ENCODE data around the gene CGB2. TPM values are rescaled to one million over a fixed set of nuclear protein-coding genes. Genes with fewer than 3 reads are reported as not detected.
A peak's percentile ranks its signal among the peaks of the same experiment; 100 is the strongest.
"Not testable (repeated sequence)": the region's sequence is repeated elsewhere in the genome, so short reads cannot be mapped to it uniquely, and the experiment has no call there.

Gene CGB2
- polyA plus RNA-seq, 2 donors, result not detected

DNA sequence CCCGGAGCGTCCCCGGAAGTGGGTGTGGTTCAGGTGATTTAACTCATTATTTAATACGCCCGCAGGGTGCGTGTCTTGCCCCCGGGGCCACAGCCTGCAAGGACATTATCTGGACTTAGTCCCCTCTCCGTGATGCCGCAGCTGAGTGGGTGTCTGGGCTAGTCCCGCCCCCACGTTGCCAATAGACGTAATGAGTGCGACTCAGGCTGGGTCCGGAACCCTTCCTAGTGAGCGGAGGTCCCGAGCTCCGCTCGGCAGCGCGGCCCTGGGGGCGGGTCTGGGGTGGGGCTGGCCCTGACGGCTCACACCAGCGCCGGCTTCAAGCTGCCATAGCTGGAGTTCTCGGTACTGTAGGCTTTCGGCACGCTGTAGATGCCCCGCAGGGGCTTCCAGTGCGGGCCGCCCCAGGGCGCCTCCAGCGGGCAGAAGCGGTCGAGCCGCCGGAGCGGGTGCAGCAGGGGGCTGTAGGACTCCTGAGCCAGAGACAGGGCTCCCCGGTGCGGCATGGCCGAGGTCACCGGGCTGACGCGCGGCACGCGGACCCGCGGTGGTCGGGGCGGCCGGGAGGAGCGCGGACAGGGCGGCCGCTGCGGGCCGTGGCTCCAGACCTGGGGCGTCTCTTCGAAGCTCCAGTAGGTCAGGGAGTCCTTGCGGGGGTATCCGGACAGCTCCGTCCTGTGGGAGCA is 13.9 kb upstream of the CGB2 start:
- Histone ChIP-seq H3K9me3 (ENCODE audit: control insufficient read depth in 2 of 2, insufficient read depth in 1 of 2, low read depth in 1 of 2, low read length in 1 of 2) (peaks cover 0 to 2% of the 10 kb centered on the region in 2 donors), H3K27me3 (ENCODE audit: control insufficient read depth in 1 of 2, insufficient read depth in 2 of 2, low read length in 2 of 2) (no peaks in the 10 kb centered on the region), H3K36me3 (ENCODE audit: control insufficient read depth in 2 of 2, insufficient read depth in 2 of 2, low read length in 1 of 2) (peaks cover 4 to 22% of the 10 kb centered on the region in 2 donors), H3K4me1 (ENCODE audit: control insufficient read depth in 2 of 2, insufficient read depth in 2 of 2, low read length in 1 of 2) (peaks cover 2 to 7% of the 10 kb centered on the region in 2 donors), H3K4me3 (ENCODE audit: low read depth in 1 of 2, low read length in 2 of 2) (peak overlapping the region; percentile 22 to 29), H3K27ac (ENCODE audit: low read depth in 2 of 2, low read length in 1 of 2) (no peak overlapping the region)
- 0 to 1% methylated on average over 61 to 62 of the region's 62 CpGs for WGBS, 2 donors

DNA sequence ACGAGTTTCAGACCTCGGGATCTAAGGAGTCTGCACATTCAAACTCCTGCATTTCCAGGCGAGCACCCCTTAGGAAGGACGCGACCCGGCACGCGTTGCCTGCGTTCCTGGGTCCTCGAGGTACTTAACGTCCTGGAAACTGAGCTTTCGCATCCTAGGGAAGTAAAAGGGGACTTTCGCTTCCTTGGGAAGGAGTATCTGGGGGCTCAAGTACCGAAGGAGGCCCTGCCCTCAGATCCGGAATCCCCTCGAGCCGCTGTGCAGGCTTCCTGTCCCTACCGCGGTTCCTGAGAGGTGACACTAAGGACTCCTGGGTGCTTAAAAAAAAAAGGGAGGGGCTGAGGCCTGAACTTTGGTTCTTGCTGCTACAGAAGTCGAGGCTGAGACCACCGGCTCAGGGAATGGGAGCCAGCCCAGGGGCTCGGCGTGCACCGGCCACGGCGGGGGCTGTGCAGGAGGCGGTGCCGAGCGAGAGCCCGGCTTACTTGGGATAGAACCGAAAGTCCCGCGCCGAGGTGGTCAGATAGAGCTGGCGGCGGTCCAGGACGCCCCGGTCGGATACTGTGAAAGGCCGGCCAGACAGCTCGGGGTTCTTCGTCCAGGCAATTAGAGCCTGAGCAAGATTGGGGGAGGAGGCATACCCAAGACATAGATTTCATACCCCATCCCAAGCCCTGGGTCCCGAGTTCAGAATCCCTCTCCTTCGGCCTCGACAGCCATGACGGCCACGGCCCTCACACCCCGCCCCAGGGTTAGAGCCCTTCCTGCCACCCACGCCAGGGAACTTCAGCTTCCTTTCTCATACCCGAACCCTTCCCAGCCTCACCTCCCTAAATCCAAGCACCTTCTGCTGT is 13.1 kb upstream of the CGB2 start:
- H3K27ac ChIP-seq (ENCODE audit: low read depth in 2 of 2, low read length in 1 of 2); H3K9me3 ChIP-seq (ENCODE audit: control insufficient read depth in 2 of 2, insufficient read depth in 1 of 2, low read depth in 1 of 2, low read length in 1 of 2); H3K27me3 ChIP-seq (ENCODE audit: control insufficient read depth in 1 of 2, insufficient read depth in 2 of 2, low read length in 2 of 2); H3K4me1 ChIP-seq (ENCODE audit: control insufficient read depth in 2 of 2, insufficient read depth in 2 of 2, low read length in 1 of 2): not testable (repeated sequence)
- 3 to 7% methylated on average over 46 to 50 of the region's 50 CpGs for WGBS, 2 donors
- Histone ChIP-seq H3K4me3 (ENCODE audit: low read depth in 1 of 2, low read length in 2 of 2) (peak overlapping the region; percentile 22 to 37), H3K36me3 (ENCODE audit: control insufficient read depth in 2 of 2, insufficient read depth in 2 of 2, low read length in 1 of 2) (peaks cover 4 to 22% of the 10 kb centered on the region in 2 donors)

DNA sequence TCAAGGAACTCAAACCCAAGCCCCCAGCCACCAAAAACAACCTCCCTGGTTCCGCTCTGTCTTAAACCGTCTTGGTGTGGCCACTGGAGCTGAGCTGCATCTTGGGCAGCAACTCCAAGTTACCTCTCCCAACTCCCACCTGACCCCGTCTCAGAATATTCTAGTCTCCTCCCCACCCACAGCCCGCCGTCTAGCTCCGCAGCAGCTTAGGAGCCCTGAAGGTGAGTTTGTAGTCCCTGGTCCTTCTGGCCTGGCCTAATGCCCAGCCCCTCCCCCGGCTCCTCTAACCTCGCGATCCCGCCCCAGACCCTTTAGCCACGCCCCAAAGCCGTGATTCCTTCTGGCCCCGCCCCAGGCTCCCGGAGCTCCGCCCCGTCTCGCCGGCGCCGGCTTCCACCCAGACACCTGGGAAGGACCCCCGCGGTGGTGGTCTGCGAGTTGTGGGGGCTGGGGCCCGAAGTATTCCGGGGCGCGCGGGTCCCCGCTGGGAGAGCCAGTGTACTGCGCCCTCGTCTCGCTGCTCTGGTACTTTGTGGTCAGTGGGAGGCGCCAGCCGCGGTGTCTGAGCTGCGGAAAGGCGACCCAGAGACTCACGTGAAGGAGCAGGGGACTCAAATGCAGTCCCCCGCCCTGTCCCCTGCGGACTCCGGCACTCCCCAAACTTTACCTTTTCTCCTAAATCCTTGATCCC is 12.3 kb upstream of the CGB2 start:
- Histone ChIP-seq H3K27ac (ENCODE audit: low read depth in 2 of 2, low read length in 1 of 2) (no peak overlapping the region), H3K27me3 (ENCODE audit: control insufficient read depth in 1 of 2, insufficient read depth in 2 of 2, low read length in 2 of 2) (no peaks in the 10 kb centered on the region), H3K4me1 (ENCODE audit: control insufficient read depth in 2 of 2, insufficient read depth in 2 of 2, low read length in 1 of 2) (peaks cover 2 to 7% of the 10 kb centered on the region in 2 donors), H3K4me3 (ENCODE audit: low read depth in 1 of 2, low read length in 2 of 2) (peak overlapping the region; percentile 22 to 37), H3K36me3 (ENCODE audit: control insufficient read depth in 2 of 2, insufficient read depth in 2 of 2, low read length in 1 of 2) (peaks cover 4 to 18% of the 10 kb centered on the region in 2 donors), H3K9me3 (ENCODE audit: control insufficient read depth in 2 of 2, insufficient read depth in 1 of 2, low read depth in 1 of 2, low read length in 1 of 2) (peaks cover 0 to 2% of the 10 kb centered on the region in 2 donors)
- 12% methylated on average over 41 of the region's 41 CpGs for WGBS, 2 donors

DNA sequence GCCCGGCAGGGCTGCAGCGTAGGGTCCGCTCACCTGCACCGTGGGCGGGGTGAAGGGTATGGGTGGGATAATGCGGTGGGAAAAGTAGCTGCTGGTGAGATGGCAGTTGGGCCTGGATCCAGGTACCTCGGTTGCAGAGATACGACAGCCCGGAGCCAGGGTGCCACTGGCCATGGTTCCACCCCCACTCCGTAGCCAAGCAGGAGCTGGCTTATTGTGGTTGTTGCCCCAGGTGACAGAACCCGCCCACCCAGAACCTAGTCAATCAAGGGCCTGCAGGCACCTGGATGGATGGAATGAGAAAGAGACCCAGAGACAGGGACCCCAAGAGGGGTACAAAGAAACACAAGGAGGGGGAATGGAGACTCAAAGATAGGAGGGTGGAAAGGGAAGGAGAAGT is 11.3 kb upstream of the CGB2 start:
- Histone ChIP-seq H3K36me3 (ENCODE audit: control insufficient read depth in 2 of 2, insufficient read depth in 2 of 2, low read length in 1 of 2) (peaks cover 3 to 8% of the 10 kb centered on the region in 2 donors), H3K27me3 (ENCODE audit: control insufficient read depth in 1 of 2, insufficient read depth in 2 of 2, low read length in 2 of 2) (no peaks in the 10 kb centered on the region), H3K4me1 (ENCODE audit: control insufficient read depth in 2 of 2, insufficient read depth in 2 of 2, low read length in 1 of 2) (peaks cover 2 to 7% of the 10 kb centered on the region in 2 donors), H3K4me3 (ENCODE audit: low read depth in 1 of 2, low read length in 2 of 2) (no peak overlapping the region), H3K27ac (ENCODE audit: low read depth in 2 of 2, low read length in 1 of 2) (no peak overlapping the region), H3K9me3 (ENCODE audit: control insufficient read depth in 2 of 2, insufficient read depth in 1 of 2, low read depth in 1 of 2, low read length in 1 of 2) (peaks cover 0 to 2% of the 10 kb centered on the region in 2 donors)
- WGBS, 2 donors, result 46 to 69% methylated on average over 11 of the region's 11 CpGs

DNA sequence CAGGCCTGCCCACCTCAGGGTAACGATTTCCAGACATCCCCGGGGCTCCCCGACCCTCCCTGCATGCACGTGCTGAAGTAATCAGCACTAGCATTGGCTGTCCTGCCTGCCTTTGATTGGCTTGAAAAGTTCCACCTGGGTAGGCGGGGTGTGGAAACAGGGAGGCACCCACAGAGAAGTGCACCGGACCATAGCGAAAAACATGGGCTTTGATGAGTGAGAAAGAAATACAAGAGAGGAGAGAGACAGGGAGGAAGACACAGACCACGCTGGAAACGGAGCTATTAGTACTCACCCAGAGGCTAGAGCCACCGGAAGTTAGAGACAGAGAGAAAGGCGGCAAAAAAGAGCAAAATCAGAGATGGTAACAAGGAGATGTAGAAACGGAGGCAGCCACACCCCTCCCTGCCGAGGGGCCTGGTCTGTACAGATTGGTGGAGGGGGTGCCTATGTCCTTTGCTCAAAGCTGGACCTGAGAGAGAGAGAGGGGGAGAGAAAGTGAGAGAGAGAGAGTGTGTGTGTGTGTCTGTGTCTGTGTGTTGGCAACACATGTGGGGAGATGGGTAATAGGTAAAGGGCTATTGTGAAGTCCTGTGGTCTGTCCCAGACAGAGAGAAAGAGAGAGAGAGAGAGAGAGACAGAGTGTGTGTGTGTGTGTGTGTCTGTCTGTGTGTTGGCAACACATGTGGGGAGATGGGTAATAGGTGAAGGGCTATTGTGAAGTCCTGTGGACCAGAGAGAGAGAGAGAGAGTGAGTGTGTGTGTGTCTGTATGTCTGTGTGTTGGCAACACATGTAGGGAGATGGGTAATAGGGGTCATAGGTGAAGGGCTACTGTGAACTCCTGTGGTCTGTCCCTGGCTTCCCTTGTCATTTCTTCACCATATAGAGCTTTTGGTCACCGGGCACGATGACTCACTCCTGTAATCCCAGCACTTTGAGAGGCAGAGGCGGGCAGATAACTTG is 10.5 kb upstream of the CGB2 start:
- Histone ChIP-seq H3K4me1 (ENCODE audit: control insufficient read depth in 2 of 2, insufficient read depth in 2 of 2, low read length in 1 of 2) (peaks cover 2 to 7% of the 10 kb centered on the region in 2 donors), H3K4me3 (ENCODE audit: low read depth in 1 of 2, low read length in 2 of 2) (no peak overlapping the region), H3K36me3 (ENCODE audit: control insufficient read depth in 2 of 2, insufficient read depth in 2 of 2, low read length in 1 of 2) (no peaks in the 10 kb centered on the region), H3K27me3 (ENCODE audit: control insufficient read depth in 1 of 2, insufficient read depth in 2 of 2, low read length in 2 of 2) (no peaks in the 10 kb centered on the region), H3K27ac (ENCODE audit: low read depth in 2 of 2, low read length in 1 of 2) (no peak overlapping the region), H3K9me3 (ENCODE audit: control insufficient read depth in 2 of 2, insufficient read depth in 1 of 2, low read depth in 1 of 2, low read length in 1 of 2) (peaks cover 0 to 2% of the 10 kb centered on the region in 2 donors)
- WGBS, 2 donors, result 30 to 41% methylated on average over 16 of the region's 16 CpGs

DNA sequence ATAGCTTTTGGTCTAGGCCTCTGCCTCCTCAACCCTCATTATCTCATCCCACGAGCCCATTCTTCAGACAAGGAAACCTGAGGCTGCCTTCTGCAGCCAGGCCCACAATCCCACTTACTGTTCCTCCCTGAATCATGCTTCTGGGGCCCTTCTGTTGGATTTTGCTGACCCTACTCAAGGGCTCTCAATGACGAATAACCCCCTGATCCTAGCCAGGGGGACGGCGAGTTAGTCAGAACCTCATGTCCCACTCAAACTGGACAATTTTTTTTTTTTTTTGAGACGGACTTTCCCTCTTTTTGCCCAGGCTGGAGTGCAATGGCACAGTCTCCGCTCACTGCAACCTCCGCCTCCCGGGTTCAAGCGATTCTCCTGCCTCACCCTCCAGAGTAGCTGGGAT is 9.6 kb upstream of the CGB2 start:
- H3K4me3 ChIP-seq (ENCODE audit: low read depth in 1 of 2, low read length in 2 of 2), result no peak overlapping the region
- peaks cover 0 to 2% of the 10 kb centered on the region in 2 donors for H3K9me3 ChIP-seq (ENCODE audit: control insufficient read depth in 2 of 2, insufficient read depth in 1 of 2, low read depth in 1 of 2, low read length in 1 of 2)
- H3K27me3 ChIP-seq (ENCODE audit: control insufficient read depth in 1 of 2, insufficient read depth in 2 of 2, low read length in 2 of 2), result no peaks in the 10 kb centered on the region
- WGBS, 2 donors, result 89 to 95% methylated on average over 9 of the region's 9 CpGs
- H3K36me3 ChIP-seq (ENCODE audit: control insufficient read depth in 2 of 2, insufficient read depth in 2 of 2, low read length in 1 of 2), result no peaks in the 10 kb centered on the region
- H3K27ac ChIP-seq (ENCODE audit: low read depth in 2 of 2, low read length in 1 of 2), result no peak overlapping the region
- H3K4me1 ChIP-seq (ENCODE audit: control insufficient read depth in 2 of 2, insufficient read depth in 2 of 2, low read length in 1 of 2), result peaks cover 2 to 7% of the 10 kb centered on the region in 2 donors

DNA sequence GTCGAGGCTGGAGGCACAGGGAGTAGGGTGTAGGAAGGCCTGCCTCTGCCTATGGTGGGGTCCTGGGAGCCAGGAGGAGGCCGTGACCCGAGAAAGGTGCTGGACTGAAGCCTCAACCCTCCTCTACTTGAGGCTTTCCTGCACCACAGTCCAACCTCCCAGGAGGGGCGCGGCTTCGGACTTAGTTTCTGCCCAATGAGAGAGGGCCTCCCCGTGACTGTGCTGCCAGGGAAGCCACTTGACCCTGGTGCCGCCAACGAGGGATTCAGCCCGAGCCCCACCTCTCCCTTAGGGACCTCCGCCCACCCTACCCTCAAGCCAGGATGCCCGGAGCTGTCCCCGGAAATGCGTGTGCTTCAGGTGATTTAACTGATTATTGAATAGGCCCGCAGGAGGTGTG is 7.5 kb upstream of the CGB2 start, which contains the start of gene CGB3:
Gene CGB3 (minus strand): TSS at position 101 of the 400 bp plus-strand sequence. CDS start 362 bp downstream, outside the sequence.
- H3K27me3 ChIP-seq (ENCODE audit: control insufficient read depth in 1 of 2, insufficient read depth in 2 of 2, low read length in 2 of 2); H3K9me3 ChIP-seq (ENCODE audit: control insufficient read depth in 2 of 2, insufficient read depth in 1 of 2, low read depth in 1 of 2, low read length in 1 of 2); H3K36me3 ChIP-seq (ENCODE audit: control insufficient read depth in 2 of 2, insufficient read depth in 2 of 2, low read length in 1 of 2); H3K4me3 ChIP-seq (ENCODE audit: low read depth in 1 of 2, low read length in 2 of 2); H3K4me1 ChIP-seq (ENCODE audit: control insufficient read depth in 2 of 2, insufficient read depth in 2 of 2, low read length in 1 of 2); H3K27ac ChIP-seq (ENCODE audit: low read depth in 2 of 2, low read length in 1 of 2): not testable (repeated sequence)
- WGBS, 2 donors, result 61 to 69% methylated on average over 2 to 13 of the region's 15 CpGs

DNA sequence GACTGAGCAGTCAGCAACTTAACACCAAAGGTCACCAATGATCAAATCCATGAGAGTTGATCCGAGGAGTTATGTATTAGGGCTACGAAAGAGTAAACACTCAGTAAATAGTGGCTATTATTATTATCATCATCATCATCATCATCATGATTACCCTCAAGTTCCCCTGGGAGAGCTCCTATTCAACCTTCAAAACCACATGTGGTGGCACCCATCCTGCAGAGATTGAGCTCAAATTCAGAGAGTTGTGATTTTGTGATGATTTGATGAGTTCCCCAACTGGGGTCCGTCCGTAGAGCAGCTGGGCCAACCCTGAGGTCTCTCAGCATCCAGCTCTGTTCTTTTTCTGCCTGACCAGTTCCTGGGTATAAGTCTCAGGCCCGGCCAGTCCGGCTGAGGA is 6.6 kb upstream of the CGB2 start:
- not testable (repeated sequence) for H3K27ac ChIP-seq (ENCODE audit: low read depth in 2 of 2, low read length in 1 of 2); H3K4me3 ChIP-seq (ENCODE audit: low read depth in 1 of 2, low read length in 2 of 2); H3K36me3 ChIP-seq (ENCODE audit: control insufficient read depth in 2 of 2, insufficient read depth in 2 of 2, low read length in 1 of 2); H3K4me1 ChIP-seq (ENCODE audit: control insufficient read depth in 2 of 2, insufficient read depth in 2 of 2, low read length in 1 of 2); H3K9me3 ChIP-seq (ENCODE audit: control insufficient read depth in 2 of 2, insufficient read depth in 1 of 2, low read depth in 1 of 2, low read length in 1 of 2); H3K27me3 ChIP-seq (ENCODE audit: control insufficient read depth in 1 of 2, insufficient read depth in 2 of 2, low read length in 2 of 2)
- 80 to 81% methylated on average over 3 to 4 of the region's 6 CpGs for WGBS, 2 donors

DNA sequence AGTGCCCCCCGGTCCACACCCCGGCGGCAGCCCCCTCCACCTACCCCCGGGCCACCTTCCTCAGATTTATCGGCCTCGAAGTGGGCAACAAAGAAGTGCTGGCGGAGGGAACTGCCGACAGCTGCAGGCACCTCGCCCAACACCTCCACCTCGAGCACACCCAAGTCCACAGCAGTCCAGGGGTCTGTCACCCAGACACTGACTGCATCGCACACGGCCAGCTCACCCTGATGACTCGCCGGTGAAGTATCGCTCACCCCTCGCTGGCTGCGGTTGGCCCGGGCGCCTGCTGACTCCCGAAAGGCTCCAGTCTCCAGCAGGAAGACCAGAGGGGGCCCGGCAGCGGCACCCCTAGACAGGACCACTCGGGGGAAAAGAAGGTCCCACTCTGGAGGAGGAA is 6.1 kb upstream of the CGB2 start:
- H3K4me3 ChIP-seq (ENCODE audit: low read depth in 1 of 2, low read length in 2 of 2); H3K27me3 ChIP-seq (ENCODE audit: control insufficient read depth in 1 of 2, insufficient read depth in 2 of 2, low read length in 2 of 2); H3K9me3 ChIP-seq (ENCODE audit: control insufficient read depth in 2 of 2, insufficient read depth in 1 of 2, low read depth in 1 of 2, low read length in 1 of 2); H3K4me1 ChIP-seq (ENCODE audit: control insufficient read depth in 2 of 2, insufficient read depth in 2 of 2, low read length in 1 of 2); H3K27ac ChIP-seq (ENCODE audit: low read depth in 2 of 2, low read length in 1 of 2); H3K36me3 ChIP-seq (ENCODE audit: control insufficient read depth in 2 of 2, insufficient read depth in 2 of 2, low read length in 1 of 2): not testable (repeated sequence)
- 76 to 81% methylated on average over 23 of the region's 23 CpGs for WGBS, 2 donors

Measured in esophagus (tissue), 2 donors.